ENCODE measurements around the gene FA2H. TPM values are rescaled to one million over a fixed set of nuclear protein-coding genes. Genes with fewer than 3 reads are reported as not detected.
A peak's percentile ranks its signal among the peaks of the same experiment; 100 is the strongest.

The FA2H gene
- total and polyA plus RNA-seq, 7 donors, result 0.71 to 31.0 (median 6.0) TPM; not detected in 2

GRCh38 chr16:74666425-74667254, 108.0 kb downstream of the FA2H start, which contains the start of gene RFWD3:
Gene RFWD3 (minus strand): TSS chr16:74666877. CDS start chr16:74661449, 5,428 bp downstream.
- intact Hi-C loops (cut with DNase I), result no loop called here
- H3K4me1 ChIP-seq, result peaks cover 0 to 15% (median 8%) of the 10 kb centered on the region in 4 donors
- DNase-seq, result peak; percentile 99
- H3K4me3 ChIP-seq, result peak within 1 kb of the TSS; percentile 81 to 94 (median 88)
- peaks cover 0 to 20% (median 10%) of the 10 kb centered on the region in 4 donors for H3K36me3 ChIP-seq
- TF ChIP-seq POLR2A (IDR thresholded peaks at IDR 0.05) (peak in 1 of 2 donors; percentile 40), POLR2AphosphoS5 (IDR thresholded peaks at IDR 0.05) (peak in 3 of 4 donors; percentile 59 to 70 (median 66)), EP300 (IDR thresholded peaks at IDR 0.05) (no peak)
- H3K27ac ChIP-seq, result peak within 1 kb of the TSS; percentile 77 to 80 (median 80)
- H3K9me3 ChIP-seq, result no peaks in the 10 kb centered on the region
- 0 to 1% methylated on average over 63 of the region's 63 CpGs for WGBS, 2 donors
- no peaks in the 10 kb centered on the region for H3K27me3 ChIP-seq

- Histone ChIP-seq H3K27me3 (no peaks in the 10 kb centered on the region), H3K27ac (peak overlapping the region; percentile 71 to 80 (median 80))
- WGBS, 2 donors, result 6 to 8% methylated on average over 8 of the region's 8 CpGs
Measured at GRCh38 chr16:74666010-74666421, 108.6 kb downstream of the FA2H start.

More at GRCh38 chr16:74666010-74666421, 108.6 kb downstream of the FA2H start:
- Histone ChIP-seq H3K4me1 (peaks cover 0 to 15% (median 8%) of the 10 kb centered on the region in 4 donors), H3K9me3 (no peaks in the 10 kb centered on the region), H3K36me3 (peaks cover 0 to 25% (median 11%) of the 10 kb centered on the region in 4 donors), H3K4me3 (peak overlapping the region; percentile 81 to 94 (median 88))
- TF ChIP-seq POLR2AphosphoS5 (IDR thresholded peaks at IDR 0.05) (no peak), POLR2A (IDR thresholded peaks at IDR 0.05) (no peak), EP300 (IDR thresholded peaks at IDR 0.05) (no peak)
- TF ChIP-seq, protein P1, sequence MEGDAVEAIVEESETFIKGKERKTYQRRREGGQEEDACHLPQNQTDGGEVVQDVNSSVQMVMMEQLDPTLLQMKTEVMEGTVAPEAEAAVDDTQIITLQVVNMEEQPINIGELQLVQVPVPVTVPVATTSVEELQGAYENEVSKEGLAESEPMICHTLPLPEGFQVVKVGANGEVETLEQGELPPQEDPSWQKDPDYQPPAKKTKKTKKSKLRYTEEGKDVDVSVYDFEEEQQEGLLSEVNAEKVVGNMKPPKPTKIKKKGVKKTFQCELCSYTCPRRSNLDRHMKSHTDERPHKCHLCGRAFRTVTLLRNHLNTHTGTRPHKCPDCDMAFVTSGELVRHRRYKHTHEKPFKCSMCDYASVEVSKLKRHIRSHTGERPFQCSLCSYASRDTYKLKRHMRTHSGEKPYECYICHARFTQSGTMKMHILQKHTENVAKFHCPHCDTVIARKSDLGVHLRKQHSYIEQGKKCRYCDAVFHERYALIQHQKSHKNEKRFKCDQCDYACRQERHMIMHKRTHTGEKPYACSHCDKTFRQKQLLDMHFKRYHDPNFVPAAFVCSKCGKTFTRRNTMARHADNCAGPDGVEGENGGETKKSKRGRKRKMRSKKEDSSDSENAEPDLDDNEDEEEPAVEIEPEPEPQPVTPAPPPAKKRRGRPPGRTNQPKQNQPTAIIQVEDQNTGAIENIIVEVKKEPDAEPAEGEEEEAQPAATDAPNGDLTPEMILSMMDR (IDR thresholded peaks at IDR 0.05), result no peak
- DNase-seq, result no peak
- intact Hi-C loops (cut with DNase I), result no loop called here

Other genes starting within 250 kb of the FA2H start
- gene GLG1, start 167.7 kb downstream of the FA2H start, total RNA-seq, result 100 to 1,000 TPM in 2 of 4 donors, 10 to 100 TPM in 2; 78.7 to 138 (median 98.3) TPM
- 10 to 100 TPM in 1 of 3 donors, 1 to 10 TPM in 2; 4.2 to 59.2 (median 9.2) TPM for gene GLG1, start 167.7 kb downstream of the FA2H start, polyA plus RNA-seq
- 10 to 100 TPM in 2 of 4 donors, 1 to 10 TPM in 2; 8.0 to 14.6 (median 10.4) TPM for gene RFWD3, start 107.9 kb downstream of the FA2H start, total RNA-seq
- gene RFWD3, start 107.9 kb downstream of the FA2H start, polyA plus RNA-seq, result 10 to 100 TPM in 1 of 3 donors, 1 to 10 TPM in 2; 4.2 to 14.9 (median 9.0) TPM
- gene MLKL, start 74.0 kb downstream of the FA2H start, total RNA-seq, result 10 to 100 TPM in 1 of 4 donors, 1 to 10 TPM in 3; 5.0 to 11.0 (median 8.3) TPM
- 10 to 100 TPM in 1 of 3 donors, 1 to 10 TPM in 2; 6.9 to 26.5 (median 8.4) TPM for gene MLKL, start 74.0 kb downstream of the FA2H start, polyA plus RNA-seq
- 10 to 100 TPM; 15.1 to 40.7 (median 24.6) TPM for gene WDR59, start 210.3 kb upstream of the FA2H start, total RNA-seq
- gene WDR59, start 210.3 kb upstream of the FA2H start, polyA plus RNA-seq, result 10 to 100 TPM in 2 of 3 donors, 1 to 10 TPM in 1; 6.2 to 20.3 (median 13.8) TPM
- 10 to 100 TPM; 16.9 to 33.0 (median 22.3) TPM for gene ZNRF1, start 224.2 kb upstream of the FA2H start, total RNA-seq
- 10 to 100 TPM; 10.6 to 12.2 (median 11.4) TPM for gene ZNRF1, start 224.2 kb upstream of the FA2H start, polyA plus RNA-seq

Data from sigmoid colon (tissue), 7 donors.